NCI-H82 treated with DMSO at 0.1 percent for 48 hours (cell line): ENCODE measurements around the gene ZP1.
A peak's percentile ranks its signal among the peaks of the same experiment; 100 is the strongest.

Experiments
- DNase-seq: peaks from one replicate; lab custom pipeline; 2025; ENCODE audit not compliant: unreplicated experiment; lab: John Stamatoyannopoulos, UW

The ZP1 gene

DNA sequence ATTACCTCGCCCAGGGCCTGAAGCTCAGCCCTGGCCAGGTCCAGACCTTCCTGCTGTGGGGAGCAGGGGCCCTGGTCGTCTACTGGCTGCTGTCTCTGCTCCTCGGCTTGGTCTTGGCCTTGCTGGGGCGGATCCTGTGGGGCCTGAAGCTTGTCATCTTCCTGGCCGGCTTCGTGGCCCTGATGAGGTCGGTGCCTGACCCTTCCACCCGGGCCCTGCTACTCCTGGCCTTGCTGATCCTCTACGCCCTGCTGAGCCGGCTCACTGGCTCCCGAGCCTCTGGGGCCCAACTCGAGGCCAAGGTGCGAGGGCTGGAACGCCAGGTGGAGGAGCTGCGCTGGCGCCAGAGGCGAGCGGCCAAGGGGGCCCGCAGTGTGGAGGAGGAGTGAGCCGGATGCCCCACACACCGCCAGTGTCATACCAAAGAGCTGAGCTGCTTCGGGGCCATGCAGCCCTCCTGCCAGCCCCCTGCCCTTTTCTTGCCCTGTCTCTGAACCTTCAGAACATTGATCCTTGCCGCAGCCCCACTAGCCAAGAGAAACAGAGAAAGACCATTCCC, 54.5 kb downstream of the ZP1 start:
- no peak for DNase-seq

DNA sequence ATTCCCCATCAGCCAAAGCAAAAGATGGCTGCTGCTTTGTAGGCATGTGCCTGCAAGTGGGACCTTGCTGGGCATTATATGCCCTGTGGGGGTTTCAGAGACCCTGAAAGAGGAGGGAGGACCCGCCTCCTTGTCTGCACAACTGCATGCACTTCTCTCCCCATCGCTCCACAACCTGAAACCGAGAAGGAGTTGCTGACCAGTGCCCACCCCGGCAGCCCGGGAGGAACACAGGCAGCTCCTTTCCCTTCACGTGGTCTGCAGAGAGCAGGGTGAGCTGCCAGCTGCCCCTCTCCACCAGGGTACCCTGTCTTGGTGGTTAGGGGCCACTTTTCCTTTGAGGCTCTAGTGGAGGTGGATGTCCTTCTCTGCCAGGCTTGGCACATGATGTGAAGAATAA, 55.6 kb downstream of the ZP1 start:
- DNase-seq, result no peak

DNA sequence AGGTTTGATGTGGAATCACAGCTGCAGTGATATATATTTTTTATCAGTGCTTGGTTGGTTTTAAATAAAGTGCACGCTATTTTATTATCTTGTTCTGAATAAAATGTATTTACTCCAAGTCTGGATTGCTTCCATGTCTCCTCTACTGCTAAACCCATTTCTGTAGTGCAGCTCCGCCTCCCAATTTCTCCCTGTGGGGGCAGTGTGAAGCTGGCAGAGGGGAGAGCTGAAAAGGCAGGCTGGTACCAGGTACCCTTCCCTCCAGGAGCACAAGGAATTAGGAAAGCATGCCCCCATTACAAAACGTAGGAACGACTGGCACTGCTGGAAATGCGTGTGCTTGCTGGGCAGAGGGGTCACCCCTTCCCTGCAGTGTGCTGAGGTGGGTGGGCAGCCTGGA, 56.0 kb downstream of the ZP1 start:
- DNase-seq, result no peak

DNA sequence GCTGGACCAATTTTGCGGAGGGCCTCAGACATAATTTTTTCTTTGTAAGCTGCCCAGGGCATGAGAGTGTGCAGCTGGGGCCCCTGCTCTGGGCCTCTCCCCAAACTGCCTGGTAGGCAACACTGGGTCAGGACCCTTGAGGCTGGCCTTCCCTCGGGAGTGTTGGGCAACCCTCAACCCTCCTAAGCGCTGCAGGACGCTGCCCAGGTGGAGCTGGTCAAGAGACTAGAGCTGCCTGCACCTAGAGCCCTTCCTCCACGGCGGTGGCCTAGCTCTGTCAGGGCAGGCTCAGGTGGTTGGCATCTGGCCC, 56.4 kb downstream of the ZP1 start:
- no peak for DNase-seq

DNA sequence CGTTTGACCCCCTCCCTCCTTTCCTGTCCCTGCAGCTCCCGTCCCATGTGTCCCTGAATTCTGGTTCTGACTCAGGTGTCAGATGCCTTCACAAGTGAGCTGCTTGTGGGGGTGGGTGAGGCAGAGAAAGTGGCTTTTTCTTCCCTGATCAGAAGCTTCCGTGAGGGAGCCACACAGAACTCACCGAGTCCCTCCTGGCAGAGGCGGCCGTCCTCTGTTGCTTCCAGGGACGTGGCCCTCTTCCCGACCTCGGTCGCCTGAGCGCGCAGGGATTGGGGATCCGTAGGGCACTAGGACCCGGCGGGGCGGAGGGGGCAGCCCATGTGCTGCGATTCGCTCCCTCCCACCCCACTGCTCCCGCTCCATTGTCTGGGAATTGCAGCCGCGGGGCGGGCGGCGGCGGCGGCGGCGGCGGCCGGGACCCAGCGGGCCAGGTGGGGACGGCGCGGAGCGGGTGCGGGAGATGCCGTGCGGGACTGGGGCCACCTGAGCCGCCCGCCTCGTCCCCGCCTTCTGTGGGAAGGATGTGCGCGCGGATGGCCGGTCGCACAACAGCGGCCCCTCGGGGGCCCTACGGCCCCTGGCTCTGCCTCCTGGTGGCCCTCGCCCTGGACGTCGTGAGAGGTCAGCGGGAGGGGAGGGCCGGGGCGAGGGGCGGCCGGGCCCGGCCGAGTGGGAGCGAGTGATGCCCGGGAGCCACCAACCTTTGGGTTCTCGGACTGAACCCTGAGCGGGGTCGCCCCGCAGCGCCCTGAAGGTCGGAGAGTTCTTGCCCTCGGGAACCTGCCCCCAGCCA, 57.0 kb downstream of the ZP1 start, which contains the start of gene TMEM132A:
TMEM132A (plus strand) TSS at position 351 of the 796 bp plus-strand sequence; CDS start at position 525, 174 bp downstream.
- DNase-seq, result peak; percentile 21
